HG03354 (cell line): Measurements from ENCODE around the gene PDHB.
"Not testable (repeated sequence)": the region's sequence is repeated elsewhere in the genome, so short reads cannot be mapped to it uniquely, and the experiment has no call there.

Experiments used
- ATAC-seq: cut with Tn5 transposase; IDR thresholded peaks from one replicate; pipeline ENCODE4 v1.9.1; 2021; ENCODE audit warnings: mild to moderate bottlenecking; ENCODE audit not compliant: unreplicated experiment, poor library complexity, severe bottlenecking

PDHB gene

DNA sequence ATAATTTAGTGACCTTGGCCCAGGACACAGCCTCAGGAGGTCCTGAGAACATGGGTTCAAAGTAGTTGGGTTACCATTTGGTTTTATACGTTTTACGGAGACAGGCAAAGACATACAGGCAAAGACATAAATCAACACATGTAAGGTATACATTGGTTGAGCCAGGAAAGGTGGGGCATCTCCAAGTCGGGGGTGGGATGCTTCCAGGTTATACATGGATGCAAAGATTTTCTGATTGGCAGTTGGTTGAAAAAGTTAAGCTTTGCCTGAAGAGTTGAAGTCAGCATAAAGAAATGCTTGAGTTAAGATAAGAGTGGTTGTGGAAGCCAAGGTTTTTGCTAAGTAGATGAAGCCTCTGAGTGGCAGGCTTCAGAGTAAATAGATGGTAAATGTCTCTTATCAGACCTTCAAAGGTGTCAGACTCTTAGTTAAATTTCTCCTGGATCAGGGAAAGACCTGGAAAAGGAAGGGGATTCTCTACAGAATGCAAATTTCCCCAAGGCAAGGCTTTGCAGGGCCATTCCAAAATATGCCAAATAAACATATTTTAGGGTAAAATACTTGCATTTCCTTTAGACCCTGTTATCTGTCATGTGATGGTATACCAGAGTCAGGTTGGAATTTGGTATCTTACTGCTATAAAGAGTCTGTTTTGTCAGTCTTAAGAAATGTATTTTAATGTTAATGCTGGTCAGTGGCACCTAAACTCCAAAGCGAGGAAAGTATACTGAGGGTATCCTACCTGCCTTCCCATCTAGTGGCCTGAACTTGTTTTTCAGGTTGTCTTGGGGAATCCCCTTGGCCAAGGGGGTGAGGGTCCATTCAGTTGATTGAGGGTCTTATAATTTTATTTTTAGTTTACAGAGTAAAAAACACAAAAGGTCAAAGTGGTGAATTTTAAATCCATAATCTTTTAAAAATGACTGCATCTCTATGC lies 8.2 kb upstream of the PDHB start:
- ATAC-seq: no peak

DNA sequence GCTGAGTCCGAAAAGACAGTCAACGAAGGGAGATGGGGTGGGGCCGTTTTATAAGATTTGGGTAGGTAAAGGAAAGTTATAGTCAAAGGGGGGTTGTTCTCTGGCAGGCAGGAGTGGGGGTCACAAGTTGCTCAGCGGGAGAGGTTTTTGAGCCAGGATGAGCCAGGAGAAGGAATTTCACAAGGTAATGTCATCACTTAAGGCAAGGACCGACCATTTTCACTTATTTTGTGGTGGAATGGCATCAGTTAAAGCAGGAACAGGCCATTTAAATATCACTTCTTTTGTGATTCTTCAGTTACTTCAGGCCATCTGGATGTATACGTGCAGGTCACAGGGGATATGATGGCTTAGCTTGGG lies 7.3 kb upstream of the PDHB start:
- not testable (repeated sequence) for ATAC-seq

DNA sequence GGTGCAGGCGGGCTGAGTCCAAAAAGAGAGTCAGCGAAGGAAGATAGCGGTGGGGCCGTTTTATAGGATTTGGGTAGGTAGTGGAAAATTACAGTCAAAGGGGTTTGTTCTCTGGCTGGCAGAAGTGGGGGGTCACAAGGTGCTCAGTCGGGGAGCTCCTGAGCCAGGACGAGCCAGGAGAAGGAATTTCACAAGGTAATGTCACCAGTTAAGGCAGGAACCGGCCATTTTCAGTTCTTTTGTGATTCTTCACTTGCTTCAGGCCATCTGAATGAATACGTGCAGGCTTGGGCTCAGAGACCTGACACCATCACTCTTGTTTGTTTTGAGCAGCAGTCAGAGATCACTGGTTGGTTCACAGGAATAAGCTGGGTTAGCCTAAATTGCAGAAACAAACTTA lies 3.6 kb upstream of the PDHB start:
- ATAC-seq: not testable (repeated sequence)

DNA sequence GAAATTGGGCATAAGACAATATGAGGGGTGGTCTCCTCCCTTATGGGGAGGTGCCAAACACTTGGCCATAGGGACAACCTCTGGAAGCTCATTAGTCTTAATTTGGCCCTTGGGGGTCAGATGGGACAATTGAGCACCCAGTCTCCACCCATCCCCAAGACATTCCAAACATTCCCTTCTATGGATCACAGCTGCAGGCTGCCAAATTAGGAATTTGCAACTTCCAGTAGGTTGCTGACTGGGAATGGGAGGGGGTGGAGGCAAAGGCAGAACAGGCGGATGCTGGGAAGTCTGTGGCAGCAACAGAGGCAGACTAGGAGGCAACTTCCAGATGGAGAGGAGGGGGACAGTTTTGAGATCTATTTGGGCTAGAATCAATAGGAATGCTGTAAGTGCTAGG lies 1.4 kb upstream of the PDHB start:
- no peak for ATAC-seq

DNA sequence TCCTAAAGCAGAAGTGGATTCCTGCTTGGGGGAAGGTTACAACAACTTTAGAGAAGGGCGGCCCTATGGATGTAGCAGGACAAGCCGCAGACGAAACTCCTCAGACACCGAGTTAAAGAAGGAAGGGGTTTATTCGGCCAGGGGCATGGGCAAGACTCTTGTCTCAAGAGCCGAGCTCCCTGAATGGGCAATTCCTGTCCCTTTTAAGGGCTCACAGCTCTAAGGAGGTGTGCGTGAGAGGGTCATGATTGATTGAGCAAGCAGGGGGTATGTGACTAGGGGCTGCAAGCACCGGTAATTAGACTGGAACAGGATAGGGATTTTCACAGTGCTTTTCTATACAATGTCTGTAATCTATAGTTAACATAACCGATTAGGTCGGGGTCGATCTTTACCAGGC lies 879 bp upstream of the PDHB start:
- no peak for ATAC-seq

DNA sequence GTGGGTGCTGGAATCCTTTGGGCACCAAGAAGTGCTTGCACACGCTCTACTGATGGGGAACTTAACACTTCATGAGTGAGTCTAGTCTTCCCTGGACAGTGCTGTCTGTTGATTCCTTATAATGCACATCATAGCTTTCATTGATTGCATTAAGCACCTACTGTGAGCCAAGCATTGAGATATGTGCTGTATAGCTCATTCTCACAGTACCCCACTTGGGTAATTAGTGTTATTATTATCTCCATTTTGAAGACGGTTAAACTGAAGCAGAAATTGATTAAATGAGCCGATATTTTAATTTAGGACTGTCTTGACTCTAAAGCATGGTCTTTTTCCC lies 504 bp upstream of the PDHB start:
- peak; percentile 0 for ATAC-seq

DNA sequence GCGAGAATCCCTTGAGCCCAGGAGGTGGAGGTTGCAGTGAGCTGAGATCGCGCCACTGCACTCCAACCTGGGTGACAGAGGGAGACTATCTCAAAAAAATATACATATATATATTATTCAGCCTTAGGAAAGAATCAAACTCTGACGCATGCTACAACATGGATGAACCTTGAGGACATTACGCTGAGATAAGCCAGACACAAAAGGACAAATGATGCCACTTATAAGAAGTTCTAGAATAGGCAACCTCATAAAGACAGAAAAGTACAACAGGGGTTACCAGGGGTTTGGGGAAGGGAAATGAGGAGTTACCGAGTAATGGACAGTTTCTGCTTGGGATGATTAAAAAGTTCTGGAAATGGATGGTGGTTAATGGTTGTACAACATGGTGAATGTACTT lies 727 bp downstream of the PDHB start:
- no peak for ATAC-seq

DNA sequence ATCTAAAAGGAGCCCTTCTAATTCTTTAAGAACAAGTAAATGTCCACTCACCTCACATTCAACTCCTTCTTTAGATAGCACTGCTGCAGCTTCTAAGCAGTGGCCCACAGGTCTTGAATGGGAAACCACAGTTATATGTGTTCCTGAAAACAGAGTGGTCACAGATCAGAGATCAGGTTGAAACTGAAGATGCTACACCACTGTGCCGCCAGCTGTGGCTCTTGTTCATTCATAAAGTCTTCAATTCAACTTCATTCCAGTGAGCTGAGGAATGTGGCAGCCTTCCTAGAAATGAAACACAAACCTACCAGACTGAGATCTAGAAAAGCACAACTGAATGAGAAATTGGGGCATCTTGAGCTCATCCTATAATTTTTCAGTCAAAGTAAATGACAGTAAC lies 4.0 kb downstream of the PDHB start:
- peak; percentile 33 for ATAC-seq

DNA sequence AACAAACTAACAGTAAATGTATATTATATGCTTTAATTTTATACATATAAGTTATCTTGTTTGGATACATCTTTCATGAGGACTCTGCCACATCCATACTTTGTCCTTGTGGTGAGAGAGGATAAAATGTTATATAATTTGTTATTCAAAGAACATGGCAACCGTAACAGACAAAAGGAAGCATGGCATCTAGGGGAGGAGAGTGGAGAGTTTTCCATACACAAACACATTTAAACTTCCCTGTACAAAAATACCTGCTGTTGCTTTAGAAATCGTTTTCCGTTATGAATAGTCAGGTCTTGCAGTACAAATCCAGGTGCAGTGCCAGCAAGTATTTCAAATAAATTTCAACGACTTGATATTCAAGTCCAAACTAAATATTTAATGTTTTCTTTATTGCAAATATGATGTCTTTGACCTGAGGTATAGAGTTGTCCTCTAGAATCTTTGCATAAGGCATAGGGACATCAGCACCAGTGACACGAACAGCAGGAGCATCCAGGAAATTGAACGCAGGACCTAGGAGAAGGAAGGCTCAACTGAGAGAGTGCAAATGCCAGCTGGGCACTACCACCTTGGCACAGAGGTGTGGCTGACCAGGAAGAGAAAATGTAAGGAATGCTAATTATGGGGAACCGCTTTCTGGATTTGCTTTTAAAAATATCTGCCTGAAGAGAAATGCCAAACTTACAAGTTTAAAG lies 5.8 kb downstream of the PDHB start:
- ATAC-seq: no peak

DNA sequence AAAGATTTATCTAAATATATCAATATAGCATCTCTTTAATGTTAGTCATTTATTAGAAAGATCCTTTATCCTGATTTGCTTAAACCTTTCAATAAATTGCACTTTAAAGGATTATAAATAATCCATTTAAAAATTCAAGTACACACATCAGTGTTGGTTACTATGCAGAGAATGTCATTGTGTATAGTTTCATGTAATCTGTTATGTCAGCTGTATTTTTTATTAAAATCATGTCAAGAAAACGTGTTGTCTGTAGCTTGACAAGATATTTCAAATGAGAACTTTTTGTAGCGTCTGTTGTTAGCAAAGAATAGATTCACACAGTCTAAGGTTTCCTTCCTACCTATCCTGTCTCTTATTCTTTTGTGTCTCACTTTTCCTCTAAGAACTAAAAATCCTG lies 7.8 kb downstream of the PDHB start:
- no peak for ATAC-seq

DNA sequence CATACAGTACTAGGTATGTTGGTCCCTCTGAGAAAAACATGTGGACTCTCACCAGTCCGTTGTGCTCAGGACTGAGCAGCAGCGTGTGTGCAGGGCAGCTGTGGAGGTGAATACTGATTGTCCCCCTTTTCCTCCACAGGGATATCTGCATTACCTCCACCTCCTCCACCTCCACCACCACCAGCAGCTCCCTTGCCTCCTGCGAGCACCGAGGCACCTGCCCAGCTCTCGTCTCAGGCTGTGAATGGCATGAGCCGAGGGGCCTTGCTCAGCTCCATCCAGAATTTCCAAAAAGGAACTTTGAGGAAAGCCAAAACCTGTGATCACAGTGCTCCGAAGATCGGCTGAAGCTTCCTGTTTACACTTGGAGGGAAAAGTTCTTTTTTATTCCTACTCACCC lies 9.0 kb downstream of the PDHB start:
- ATAC-seq: no peak

DNA sequence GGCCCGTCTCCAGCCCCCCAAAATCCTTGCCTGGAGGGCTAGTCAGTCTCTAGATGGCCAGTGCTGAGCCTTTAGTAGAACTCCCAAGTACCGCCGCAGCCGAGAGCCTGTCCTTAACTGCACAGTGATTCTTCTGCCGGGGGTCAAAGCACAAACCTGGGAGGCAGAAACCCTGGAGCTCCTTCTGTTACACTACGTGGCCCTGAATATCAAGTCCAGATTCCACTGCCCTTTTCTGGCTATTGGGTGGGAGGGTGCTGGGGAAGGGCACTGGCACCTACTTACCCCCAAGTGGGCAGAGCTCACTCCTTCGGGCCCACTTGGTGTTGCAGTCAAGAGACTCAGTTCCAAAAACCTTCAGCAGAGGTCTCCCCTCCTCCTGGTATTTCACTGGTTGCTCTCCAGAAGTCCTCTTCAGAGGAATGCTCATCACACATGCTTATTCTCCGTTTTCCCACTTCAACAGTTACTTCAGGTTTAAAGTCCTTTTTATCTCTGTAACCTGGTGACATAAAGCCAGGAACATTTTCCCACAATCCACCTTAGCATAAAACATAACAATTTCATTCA lies 10.8 kb downstream of the PDHB start:
- ATAC-seq: no peak

DNA sequence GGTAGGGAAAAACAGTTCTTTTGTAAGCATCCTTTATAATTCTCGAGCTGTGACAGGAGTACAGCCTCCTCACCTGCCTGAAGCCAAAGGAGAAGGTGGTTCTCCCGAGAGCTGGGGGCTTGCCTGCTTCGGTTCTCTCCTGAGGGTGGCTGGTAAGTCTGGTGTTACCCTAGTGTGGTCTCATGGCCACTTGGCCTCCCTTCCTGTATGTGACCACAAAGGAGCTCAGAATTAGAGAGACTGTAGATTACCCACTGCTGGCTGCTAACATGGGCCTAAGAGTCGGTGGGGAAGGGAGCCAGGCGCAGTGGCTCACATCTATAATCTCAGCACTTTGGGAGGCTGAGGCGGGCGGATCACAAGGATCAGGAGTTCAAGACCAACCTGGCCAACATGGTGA lies 12.6 kb downstream of the PDHB start:
- no peak for ATAC-seq

DNA sequence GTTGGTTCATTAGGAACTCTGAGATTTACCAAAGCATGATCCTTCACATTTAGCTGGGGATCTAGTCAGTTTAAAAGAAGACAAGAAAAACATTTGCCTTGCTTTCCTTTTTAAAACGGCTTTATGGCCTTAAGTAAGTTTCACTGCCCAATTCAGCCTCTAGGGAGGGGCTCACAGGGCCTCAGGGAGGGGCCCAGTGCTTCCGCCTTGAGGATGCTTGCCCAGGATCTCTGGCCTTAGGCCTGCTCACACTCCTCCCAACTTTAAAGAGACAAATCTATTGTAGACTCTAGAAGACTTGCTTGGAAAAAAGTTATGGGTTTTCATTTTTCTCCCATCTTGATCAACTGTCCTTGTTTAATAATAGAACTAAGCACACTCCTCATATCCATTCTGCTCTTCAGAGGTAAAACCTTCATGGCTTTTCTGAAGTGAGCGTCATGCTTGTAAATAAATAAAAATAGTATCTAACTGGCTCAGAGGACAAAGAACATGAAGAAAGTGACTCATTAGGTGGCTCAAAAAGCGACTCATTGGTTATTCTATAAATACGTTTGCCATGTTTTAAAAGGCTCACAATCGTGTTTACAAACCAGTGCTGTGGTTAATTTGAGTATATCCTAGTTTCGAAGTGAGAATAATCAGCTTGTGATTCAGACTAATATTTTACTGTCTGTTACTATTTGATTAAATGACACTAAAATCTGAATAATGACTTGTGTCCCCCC lies 13.7 kb downstream of the PDHB start:
- ATAC-seq: peak; percentile 71

DNA sequence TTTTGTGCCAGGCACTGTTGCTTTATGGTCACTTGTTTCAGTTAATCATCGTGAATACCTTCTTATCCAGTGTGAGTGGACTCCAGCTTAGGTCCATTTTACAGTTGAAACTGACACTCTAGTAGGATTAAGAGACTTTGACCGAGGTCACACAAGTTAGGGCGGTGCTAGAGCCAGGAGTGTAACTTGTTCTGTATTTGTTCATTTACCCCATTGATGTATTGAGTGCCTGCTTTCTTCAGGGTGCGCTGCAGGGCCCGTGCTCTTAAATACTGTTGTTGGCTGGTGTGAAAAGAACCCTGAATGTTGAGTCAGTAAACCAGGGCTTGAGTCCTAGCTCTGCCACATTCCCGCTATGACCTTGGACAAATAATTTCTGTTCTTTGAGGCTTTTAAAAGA lies 15.4 kb downstream of the PDHB start:
- no peak for ATAC-seq

DNA sequence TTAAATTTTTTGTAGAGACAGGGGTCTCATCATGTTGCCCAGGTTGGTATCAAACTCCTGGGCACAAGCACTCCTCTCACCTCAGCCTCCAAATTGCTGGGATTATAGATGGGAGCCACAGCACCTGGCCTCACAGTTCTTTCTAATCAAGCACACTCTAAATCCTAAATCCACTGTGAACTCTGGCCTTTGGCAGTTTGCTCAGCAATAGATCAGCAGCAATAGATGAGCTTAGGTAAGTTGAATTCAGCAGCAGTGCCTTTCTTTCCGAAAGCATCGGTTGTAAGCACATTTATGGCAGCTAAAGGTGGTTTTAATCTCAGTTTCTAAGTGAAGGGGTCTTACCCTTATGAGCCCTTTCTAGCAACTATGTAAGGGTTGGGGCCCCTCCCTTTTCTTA lies 16.6 kb downstream of the PDHB start:
- no peak for ATAC-seq

DNA sequence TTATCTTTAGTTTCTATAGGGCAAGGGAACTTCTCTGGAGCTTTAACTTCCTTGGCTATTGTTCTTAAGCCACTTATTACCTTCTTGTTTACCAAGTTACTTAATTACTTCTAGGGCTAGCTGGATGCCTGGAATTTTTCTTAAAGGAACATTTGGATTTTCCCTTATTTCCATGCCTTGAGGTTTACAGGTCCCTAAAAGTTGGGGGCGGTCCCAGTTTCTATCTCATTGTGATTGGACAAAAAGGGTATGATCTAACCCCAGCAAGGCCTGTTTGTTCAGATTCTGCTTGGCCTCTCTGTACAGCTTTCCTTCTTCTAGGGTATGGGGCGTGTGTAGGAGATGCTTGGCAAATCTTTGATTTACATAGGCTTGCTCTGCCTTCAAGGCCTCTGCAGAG lies 17.4 kb downstream of the PDHB start:
- no peak for ATAC-seq

DNA sequence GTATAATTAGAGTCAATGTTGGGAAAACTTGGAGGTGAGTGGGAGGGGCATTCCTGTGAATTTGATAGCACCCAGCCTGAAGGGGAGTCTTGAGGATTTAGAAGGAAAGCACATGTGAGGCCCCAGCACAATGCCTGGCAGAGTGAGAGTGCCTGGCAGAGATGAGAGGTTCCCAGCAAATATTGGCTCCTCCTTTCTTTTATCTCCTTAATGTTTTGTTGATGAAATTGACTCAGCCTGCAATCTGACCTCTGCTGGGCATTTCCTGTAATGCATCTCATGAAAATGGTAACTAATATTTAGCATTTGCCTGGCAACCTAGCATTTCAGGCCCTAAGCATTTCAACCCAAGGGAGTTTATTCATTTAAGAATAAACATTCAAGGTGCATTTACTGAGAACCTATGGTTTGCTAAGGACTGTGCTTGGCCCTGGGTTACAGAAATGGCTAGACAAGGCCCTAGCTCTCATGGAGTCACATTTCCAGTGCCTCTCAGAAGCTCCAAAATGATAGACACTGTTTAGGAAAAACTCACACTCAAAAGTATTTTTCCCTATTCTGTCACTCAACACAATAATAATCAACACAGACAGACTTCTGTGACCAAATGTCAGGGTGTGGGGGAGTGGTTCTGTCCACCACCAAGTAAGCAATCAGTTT lies 19.0 kb downstream of the PDHB start:
- peak; percentile 59 for ATAC-seq

DNA sequence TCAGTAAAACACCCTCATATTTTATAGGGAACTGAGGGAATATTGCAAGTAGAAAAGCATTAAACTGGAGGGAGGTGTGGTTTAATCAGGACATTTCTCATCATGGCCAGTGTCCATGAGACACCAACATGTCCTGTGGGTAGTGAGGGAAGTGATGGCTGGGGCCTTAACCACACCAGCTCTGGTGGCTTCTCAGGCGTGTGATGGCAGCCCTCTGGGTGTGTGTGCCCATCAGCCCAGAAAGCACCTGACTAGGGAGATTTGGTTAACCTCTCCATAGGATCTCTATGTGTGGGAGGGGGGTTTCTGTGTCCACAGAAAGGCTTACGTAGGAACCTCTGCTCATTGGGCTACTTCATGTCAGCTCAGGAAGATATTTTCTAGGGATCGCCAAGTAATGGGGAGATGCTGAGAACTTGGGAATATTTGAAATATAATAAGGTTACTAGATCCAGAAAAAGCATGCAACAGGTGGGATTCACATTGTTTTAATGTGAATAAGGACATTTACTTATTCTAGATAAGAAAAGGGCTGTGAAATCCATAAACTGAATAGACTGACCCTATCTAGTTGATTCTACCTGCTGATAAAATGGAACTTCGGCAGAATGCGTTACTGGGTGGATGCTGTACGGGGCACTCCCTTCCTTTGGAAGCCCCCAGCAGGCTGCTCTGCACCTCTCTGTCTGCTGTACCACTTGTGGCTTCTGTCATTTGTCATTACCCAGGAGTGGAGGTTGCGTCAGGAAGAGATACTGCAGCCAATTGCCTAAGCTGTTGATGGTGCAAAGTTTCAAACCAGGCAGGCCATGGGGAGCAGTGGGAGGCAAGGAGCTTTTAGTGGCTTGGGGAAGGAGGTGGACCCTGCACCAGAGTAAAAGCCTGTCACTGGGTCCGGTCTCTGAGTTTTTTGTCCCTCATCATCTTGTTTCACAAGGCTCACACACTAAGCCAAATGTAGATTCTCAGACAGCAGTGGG lies 21.5 kb downstream of the PDHB start:
- ATAC-seq: no peak
